Endothelial cell of umbilical vein (primary cell): Measurements from ENCODE around the gene RALB. TPM values are rescaled to one million over a fixed set of nuclear protein-coding genes. Genes with fewer than 3 reads are reported as not detected.
A peak's percentile ranks its signal among the peaks of the same experiment; 100 is the strongest.

ENCODE experiments used
- BruUV-seq: library from RNA; stranded (reverse); fragments of 400-500 nt; replicated peaks from 2 replicates; lab custom pipeline; 2021; lab: Mats Ljungman, UMichigan
- CTCF ChIA-PET: fragments of 300-600, 350-600 bp; sonication (Branson Sonifier 250); formaldehyde crosslinking; loops from one replicate; lab custom pipeline; 2021; ENCODE audit warnings: antibody characterized with exemption, inconsistent platforms; lab: Charles Lee
- POLR2A ChIA-PET: fragments of 300-600, 350-600 bp; sonication (Branson Sonifier 250); formaldehyde crosslinking; loops from one replicate; lab custom pipeline; 2021; ENCODE audit warnings: antibody characterized with exemption, inconsistent platforms; lab: Charles Lee
- DNase-seq: peaks from one replicate; pipeline ENCODE4 v3.0.0-alpha.2; 2011; ENCODE audit warnings: low read depth, low spot score
- FAIRE-seq: peaks from 2 replicates; lab custom pipeline; 2011; peaks lifted over from hg19 to GRCh38; lab: Jason Lieb, UNC
- H2AFZ ChIP-seq: 2 replicates; pipeline ENCODE4 v1.6.0; 2012; ENCODE audit warnings: low read depth, low read length, control low read depth, inconsistent platforms
- H3K27ac ChIP-seq: 2 replicates; pipeline ENCODE4 v1.5.1; 2011; ENCODE audit warnings: low read depth, mild to moderate bottlenecking, control low read depth, low read length, moderate library complexity; ENCODE audit not compliant: insufficient read depth
- H3K27me3 ChIP-seq, 2 experiments: 2 replicates each; pipeline versions ENCODE4 v1.6.0 to v1.6.1; 2011; ENCODE audit warnings: low read length in 2 of 2, mixed read lengths in 1 of 2; ENCODE audit not compliant: control insufficient read depth in 2 of 2, insufficient read depth in 2 of 2
- H3K36me3 ChIP-seq, 2 experiments: 2 replicates in 1 of 2; 3 replicates in 1 of 2; pipeline ENCODE4 v1.5.1; 2011; ENCODE audit warnings: low read length in 2 of 2, mild to moderate bottlenecking in 1 of 2, moderate library complexity in 1 of 2; ENCODE audit not compliant: control insufficient read depth in 2 of 2, insufficient read depth in 2 of 2; ENCODE audit errors: extremely low read depth in 1 of 2
- H3K4me1 ChIP-seq: 3 replicates; pipeline ENCODE4 v1.5.1; 2011; ENCODE audit warnings: mild to moderate bottlenecking, low read length; ENCODE audit not compliant: control insufficient read depth, insufficient read depth; ENCODE audit errors: extremely low read depth
- H3K4me2 ChIP-seq: 2 replicates; pipeline ENCODE4 v1.6.1; 2011; ENCODE audit warnings: low read length, control low read depth, mixed read lengths; ENCODE audit not compliant: insufficient read depth
- H3K4me3 ChIP-seq, 3 experiments: fragments of 200-600 bp in 1 of 3; sonication (generic), shearing (Covaris generic) in 1 of 3; replicated peaks in 1 of 3; 2 replicates each; pipeline ENCODE4 v1.5.1; 2011 to 2016; ENCODE audit warnings: control low read depth in 3 of 3, low read length in 3 of 3, mild to moderate bottlenecking in 2 of 3, inconsistent platforms in 1 of 3, low read depth in 1 of 3, moderate library complexity in 1 of 3; ENCODE audit not compliant: insufficient read depth in 1 of 3
- H3K79me2 ChIP-seq: 2 replicates; pipeline ENCODE4 v1.6.0; 2012; ENCODE audit warnings: low read length, inconsistent platforms; ENCODE audit not compliant: control insufficient read depth, insufficient read depth
- H3K9ac ChIP-seq: replicated peaks from 2 replicates; pipeline ENCODE3; 2011; ENCODE audit warnings: low read length, control low read depth; ENCODE audit not compliant: insufficient read depth; ENCODE audit errors: extremely low read depth
- H3K9me1 ChIP-seq: replicated peaks from 3 replicates; pipeline ENCODE4 v1.6.0; 2011; ENCODE audit warnings: mild to moderate bottlenecking, low read length; ENCODE audit not compliant: control insufficient read depth, insufficient read depth; ENCODE audit errors: extremely low read depth
- H3K9me3 ChIP-seq: replicated peaks from 2 replicates; pipeline ENCODE4 v1.5.1; 2012; ENCODE audit warnings: low read length, inconsistent platforms; ENCODE audit not compliant: control insufficient read depth, insufficient read depth
- H4K20me1 ChIP-seq: replicated peaks from 2 replicates; pipeline ENCODE3; 2011; ENCODE audit warnings: mild to moderate bottlenecking, low read length; ENCODE audit not compliant: control insufficient read depth, insufficient read depth; ENCODE audit errors: extremely low read depth
- CTCF ChIP-seq, 2 donors: IDR thresholded peaks; 1 replicate in 1 of 2; 2 replicates in 1 of 2; pipeline ENCODE4 v1.5.1; 2011; ENCODE audit warnings: low read length in 2 of 2, mild to moderate bottlenecking in 2 of 2, moderate library complexity in 2 of 2, control low read depth in 1 of 2, inconsistent platforms in 1 of 2, low read depth in 1 of 2; ENCODE audit not compliant: insufficient read depth in 1 of 2; ENCODE audit errors: extremely low read depth in 1 of 2
- EZH2 ChIP-seq: IDR thresholded peaks from 2 replicates; pipeline ENCODE4 v1.6.1; 2012; ENCODE audit warnings: borderline replicate concordance, low read depth, mild to moderate bottlenecking, moderate library complexity, low read length, inconsistent platforms; ENCODE audit not compliant: severe bottlenecking
- FOS ChIP-seq: IDR thresholded peaks from 2 replicates; pipeline ENCODE4 v1.6.1; 2011; ENCODE audit warnings: mild to moderate bottlenecking, low read length, moderate library complexity, borderline replicate concordance; ENCODE audit not compliant: insufficient read depth
- GATA2 ChIP-seq: IDR thresholded peaks from 2 replicates; pipeline ENCODE4 v1.7.0; 2011; ENCODE audit warnings: low read depth, mild to moderate bottlenecking, moderate library complexity, mixed read lengths, low read length; ENCODE audit not compliant: insufficient read length, insufficient read depth
- JUN ChIP-seq: IDR thresholded peaks from 2 replicates; pipeline ENCODE4 v1.6.1; 2011; ENCODE audit warnings: borderline replicate concordance, low read depth; ENCODE audit not compliant: insufficient read length, insufficient read depth
- MAX ChIP-seq: IDR thresholded peaks from 2 replicates; pipeline ENCODE4 v1.6.1; 2011; ENCODE audit not compliant: insufficient read depth, insufficient read length
- MYC ChIP-seq: IDR thresholded peaks from one replicate; pipeline ENCODE4 v1.6.1; 2011; ENCODE audit warnings: mild to moderate bottlenecking, low read depth, low read length
- POLR2A ChIP-seq: IDR thresholded peaks from 2 replicates; pipeline ENCODE4 v1.6.1; 2012; ENCODE audit warnings: low read depth, mild to moderate bottlenecking, control low read depth, low read length
- POLR2AphosphoS5 ChIP-seq: IDR thresholded peaks from 2 replicates; pipeline ENCODE4 v1.6.1; 2012; ENCODE audit warnings: low read depth, mild to moderate bottlenecking, control low read depth, low read length, moderate library complexity; ENCODE audit not compliant: insufficient read depth
- dilution Hi-C: fragments of 300-500 bp; cut with MboI; formaldehyde crosslinking; loops from one replicate; pipeline ENCODE4 v1.15.0; 2019; ENCODE audit warnings: low sequenced_read_pairs; ENCODE audit not compliant: extremely low pct_ligation_motif_present
- intact Hi-C: fragments of 100-400 bp; cut with micrococcal nuclease; formaldehyde crosslinking; loops from one replicate; pipeline ENCODE4 v1.10.0; 2022
- polyA plus RNA-seq, 4 experiments: library from polyadenylated mRNA; depleted of rRNA in 3 of 4; stranded (reverse) in 3 of 4; unstranded in 1 of 4; fragments of >200 nt; gene quantifications; 2 replicates each; pipeline versions ENCODE4 v1.2.1 to v1.2.3, GENCODE V29; 2011 to 2012; ENCODE audit warnings: missing spikeins in 1 of 4
- total RNA-seq: library from RNA; stranded (reverse); gene quantifications from 2 replicates; pipeline ENCODE4 v1.2.3, GENCODE V29; 2021

Gene RALB
- total and polyA plus RNA-seq, 2 donors (not counting 3 experiments of a cell fraction or from before 2014, with no cell fraction given), result 105 to 115 TPM

GRCh38 chr2:120267348-120267747, 14.7 kb downstream of the RALB start:
- no peak overlapping the region for H3K4me2 ChIP-seq
- ChIA-PET POLR2A (no interaction called here), CTCF (interaction anchor here (0.8 kb wide), 1 partner anchor 46 kb away, joined by 3 read pairs; no protein-coding TSS in a partner anchor)
- FAIRE-seq, result no peak
- no peak overlapping the region for H3K9ac ChIP-seq
- H3K79me2 ChIP-seq, result peaks cover 84% of the 10 kb centered on the region
- no peak overlapping the region for H3K4me3 ChIP-seq
- no peak overlapping the region for H3K27ac ChIP-seq
- H3K9me3 ChIP-seq, result no peaks in the 10 kb centered on the region
- BruUV-seq, result no TSS peak
- TF ChIP-seq FOS (no peak), JUN (no peak), CTCF (IDR thresholded peaks at IDR 0.05; ENCODE audit: extremely low read depth in 1 of 2, insufficient read depth in 1 of 2, low read depth in 1 of 2, low read length in 2 of 2) (no peak), MAX (no peak), POLR2AphosphoS5 (no peak), EZH2 (no peak), GATA2 (no peak), POLR2A (no peak), MYC (no peak)
- H3K27me3 ChIP-seq, result no peaks in the 10 kb centered on the region
- no peaks in the 10 kb centered on the region for H3K36me3 ChIP-seq
- intact Hi-C loops (loop anchor here (5.0 kb wide), 1 partner anchor 45 kb away; the partner anchor contains the start of gene TMEM185B), dilution Hi-C loops (no loop called here)
- no peak overlapping the region for H2AFZ ChIP-seq
- peaks cover 39% of the 10 kb centered on the region for H3K4me1 ChIP-seq
- no peaks in the 10 kb centered on the region for H3K9me1 ChIP-seq
- peaks cover 4% of the 10 kb centered on the region for H4K20me1 ChIP-seq
- DNase-seq, result peak; percentile 52
